ENCODE data around the gene HNRNPL. TPM values are rescaled to one million over a fixed set of nuclear protein-coding genes. Genes with fewer than 3 reads are reported as not detected.
"Not testable (repeated sequence)": the region's sequence is repeated elsewhere in the genome, so short reads cannot be mapped to it uniquely, and the experiment has no call there.

HNRNPL gene
- total and polyA plus RNA-seq, 5 donors: 131 to 206 (median 175) TPM

DNA sequence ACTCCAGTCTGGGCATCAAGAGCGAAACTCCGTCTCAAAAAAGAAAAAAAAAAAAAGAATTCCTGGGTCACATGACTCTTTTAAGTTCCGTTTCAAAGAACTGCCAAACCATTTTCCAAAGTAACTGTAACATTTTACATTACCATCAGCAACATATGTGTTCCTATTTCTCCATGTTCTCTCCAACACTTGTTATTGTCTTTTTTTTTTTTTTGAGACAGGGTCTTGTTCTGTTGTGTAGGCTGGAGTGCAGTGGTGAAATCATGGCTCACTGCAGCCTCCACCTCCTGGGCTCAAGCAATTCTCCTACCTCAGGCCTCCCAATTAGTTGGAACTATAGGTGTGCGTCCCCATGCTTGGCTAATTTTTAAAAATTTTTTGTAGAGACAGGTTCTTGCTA lies 54.2 kb downstream of the HNRNPL start:
- Histone ChIP-seq H3K4me3 (ENCODE audit: low read length) (no peak overlapping the region), H3K27me3 (ENCODE audit: control insufficient read depth, insufficient read depth) (no peaks in the 10 kb centered on the region), H3K9me3 (ENCODE audit: control insufficient read depth, low read length) (no peaks in the 10 kb centered on the region), H3K4me1 (ENCODE audit: control insufficient read depth, insufficient read depth, low read length) (no peaks in the 10 kb centered on the region), H3K27ac (ENCODE audit: low read length) (no peak overlapping the region)
- ATAC-seq: no peak
- no peak for DNase-seq
- intact Hi-C loops (cut with DNase I): no loop called here
- WGBS: 91% methylated on average over 4 of the region's 4 CpGs

DNA sequence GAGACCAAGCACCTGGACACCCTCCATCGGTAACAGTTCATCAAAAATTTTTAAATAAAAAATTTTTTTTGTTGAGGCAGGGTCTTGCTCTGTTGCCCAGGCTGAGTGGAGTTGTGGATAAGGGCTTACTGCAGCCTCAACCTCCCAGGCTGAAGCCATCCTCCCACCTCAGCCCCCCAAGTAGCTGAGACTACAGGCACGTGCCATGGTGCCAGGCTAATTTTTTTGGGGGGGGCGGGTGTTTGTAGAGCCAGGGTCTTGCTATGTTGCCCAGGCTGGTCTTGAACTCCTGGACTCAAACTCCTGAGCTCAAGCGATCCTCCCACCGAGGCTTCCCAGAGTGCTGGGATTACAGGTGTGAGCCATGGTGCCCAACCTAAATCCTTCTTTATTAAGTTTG lies 56.1 kb downstream of the HNRNPL start:
- H3K27me3 ChIP-seq (ENCODE audit: control insufficient read depth, insufficient read depth): no peaks in the 10 kb centered on the region
- H3K4me3 ChIP-seq (ENCODE audit: low read length): no peak overlapping the region
- DNase-seq (no peak), ATAC-seq (no peak)
- intact Hi-C loops (cut with DNase I): no loop called here
- H3K9me3 ChIP-seq (ENCODE audit: control insufficient read depth, low read length): no peaks in the 10 kb centered on the region
- H3K4me1 ChIP-seq (ENCODE audit: control insufficient read depth, insufficient read depth, low read length): no peaks in the 10 kb centered on the region
- no peak overlapping the region for H3K27ac ChIP-seq (ENCODE audit: low read length)
- WGBS: 96% methylated on average over 5 of the region's 5 CpGs

GRCh38 chr19:38793177-38793576 lies 56.6 kb downstream of the HNRNPL start:
- ATAC-seq: no peak
- 71% methylated on average over 8 of the region's 8 CpGs for whole genome bisulfite sequencing
- Histone ChIP-seq H3K27ac (ENCODE audit: low read length) (no peak overlapping the region), H3K27me3 (ENCODE audit: control insufficient read depth, insufficient read depth) (no peaks in the 10 kb centered on the region), H3K4me1 (ENCODE audit: control insufficient read depth, insufficient read depth, low read length) (no peaks in the 10 kb centered on the region), H3K4me3 (ENCODE audit: low read length) (no peak overlapping the region), H3K9me3 (ENCODE audit: control insufficient read depth, low read length) (no peaks in the 10 kb centered on the region)
- DNase-seq: no peak
- intact Hi-C loops (cut with DNase I): no loop called here

DNA sequence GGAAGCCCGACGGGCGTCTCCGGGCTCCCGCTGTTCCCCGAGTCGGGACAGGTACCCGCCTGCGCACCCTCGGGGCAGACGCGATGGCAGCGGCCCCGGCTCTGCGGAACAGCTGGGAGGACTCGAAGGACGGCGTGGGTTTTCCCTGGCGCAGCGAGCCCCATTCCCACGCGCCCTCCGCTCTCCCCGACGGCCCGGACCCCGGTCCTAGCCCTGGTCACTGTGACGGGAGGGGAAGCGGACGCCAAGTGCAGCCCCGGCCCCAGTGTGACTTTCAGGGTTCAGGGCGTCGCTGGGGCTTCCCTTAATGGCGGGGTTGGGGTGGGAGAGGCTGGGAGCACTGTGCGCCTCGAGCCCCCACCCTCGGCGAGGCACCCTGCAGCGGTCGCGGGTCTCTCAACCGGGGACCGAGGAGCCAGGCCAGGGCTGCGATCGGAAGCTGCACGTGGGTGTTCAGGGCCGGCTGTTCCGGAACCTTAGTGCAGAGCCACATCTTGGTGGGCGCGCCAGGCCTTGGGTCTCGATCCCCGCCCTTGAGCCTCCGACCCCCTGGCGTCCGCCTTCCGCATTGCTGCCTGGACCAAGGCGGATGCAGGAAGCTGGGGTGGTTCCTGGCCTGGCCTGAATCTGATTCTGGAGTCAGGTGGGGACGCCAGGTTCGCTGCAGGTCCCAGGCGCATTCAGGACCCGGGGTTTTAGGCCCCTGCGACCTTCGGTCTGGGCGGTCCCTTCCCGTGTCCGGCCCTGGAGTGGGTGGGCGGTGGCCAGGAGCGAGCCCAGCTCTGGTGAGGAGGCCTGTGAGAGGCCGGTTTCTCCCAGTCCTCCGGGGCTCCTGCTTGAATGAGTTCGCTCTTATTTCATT lies 57.3 kb downstream of the HNRNPL start:
- WGBS: 21% methylated on average over 65 of the region's 71 CpGs
- no peak overlapping the region for H3K27ac ChIP-seq (ENCODE audit: low read length)
- H3K27me3 ChIP-seq (ENCODE audit: control insufficient read depth, insufficient read depth): no peaks in the 10 kb centered on the region
- H3K4me1 ChIP-seq (ENCODE audit: control insufficient read depth, insufficient read depth, low read length): no peaks in the 10 kb centered on the region
- no peak overlapping the region for H3K4me3 ChIP-seq (ENCODE audit: low read length)
- ATAC-seq: peak; percentile 55 to 62
- no peaks in the 10 kb centered on the region for H3K9me3 ChIP-seq (ENCODE audit: control insufficient read depth, low read length)
- DNase-seq: peak; percentile 55 to 86 (median 86)
- intact Hi-C loops (cut with DNase I): no loop called here

DNA sequence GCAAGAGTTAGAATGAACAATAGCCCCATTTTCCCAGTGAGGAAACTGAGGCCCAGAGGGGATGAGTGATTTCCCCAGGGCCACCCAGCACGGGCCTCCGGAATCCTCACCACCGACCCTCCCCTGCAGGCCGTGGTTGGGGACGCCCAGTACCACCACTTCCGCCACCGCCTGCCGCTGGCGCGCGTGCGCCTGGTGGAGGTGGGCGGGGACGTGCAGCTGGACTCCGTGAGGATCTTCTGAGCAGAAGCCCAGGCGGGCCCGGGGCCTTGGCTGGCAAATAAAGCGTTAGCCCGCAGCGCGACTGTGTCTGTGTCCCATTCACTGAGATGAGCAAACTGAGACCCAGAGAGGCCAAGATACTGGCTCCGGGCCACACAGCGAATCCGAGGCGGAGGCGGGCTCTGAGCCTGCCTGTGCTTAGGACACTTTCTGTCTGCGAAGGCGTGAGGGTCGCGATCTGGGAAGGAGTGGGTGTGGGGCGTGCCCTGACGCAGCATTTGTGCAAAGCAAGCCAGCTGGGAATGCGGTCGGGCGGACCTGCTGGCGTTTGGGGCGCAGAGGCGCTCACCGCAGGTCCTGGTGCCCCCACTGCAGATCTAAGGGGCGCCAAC lies 58.2 kb downstream of the HNRNPL start:
- no CpG with 5 or more reads among the region's 40 CpGs for WGBS
- intact Hi-C loops (cut with DNase I); H3K9me3 ChIP-seq (ENCODE audit: control insufficient read depth, low read length); DNase-seq; H3K4me1 ChIP-seq (ENCODE audit: control insufficient read depth, insufficient read depth, low read length); H3K27ac ChIP-seq (ENCODE audit: low read length); H3K4me3 ChIP-seq (ENCODE audit: low read length); H3K27me3 ChIP-seq (ENCODE audit: control insufficient read depth, insufficient read depth): not testable (repeated sequence)
- ATAC-seq: peak; percentile 95

DNA sequence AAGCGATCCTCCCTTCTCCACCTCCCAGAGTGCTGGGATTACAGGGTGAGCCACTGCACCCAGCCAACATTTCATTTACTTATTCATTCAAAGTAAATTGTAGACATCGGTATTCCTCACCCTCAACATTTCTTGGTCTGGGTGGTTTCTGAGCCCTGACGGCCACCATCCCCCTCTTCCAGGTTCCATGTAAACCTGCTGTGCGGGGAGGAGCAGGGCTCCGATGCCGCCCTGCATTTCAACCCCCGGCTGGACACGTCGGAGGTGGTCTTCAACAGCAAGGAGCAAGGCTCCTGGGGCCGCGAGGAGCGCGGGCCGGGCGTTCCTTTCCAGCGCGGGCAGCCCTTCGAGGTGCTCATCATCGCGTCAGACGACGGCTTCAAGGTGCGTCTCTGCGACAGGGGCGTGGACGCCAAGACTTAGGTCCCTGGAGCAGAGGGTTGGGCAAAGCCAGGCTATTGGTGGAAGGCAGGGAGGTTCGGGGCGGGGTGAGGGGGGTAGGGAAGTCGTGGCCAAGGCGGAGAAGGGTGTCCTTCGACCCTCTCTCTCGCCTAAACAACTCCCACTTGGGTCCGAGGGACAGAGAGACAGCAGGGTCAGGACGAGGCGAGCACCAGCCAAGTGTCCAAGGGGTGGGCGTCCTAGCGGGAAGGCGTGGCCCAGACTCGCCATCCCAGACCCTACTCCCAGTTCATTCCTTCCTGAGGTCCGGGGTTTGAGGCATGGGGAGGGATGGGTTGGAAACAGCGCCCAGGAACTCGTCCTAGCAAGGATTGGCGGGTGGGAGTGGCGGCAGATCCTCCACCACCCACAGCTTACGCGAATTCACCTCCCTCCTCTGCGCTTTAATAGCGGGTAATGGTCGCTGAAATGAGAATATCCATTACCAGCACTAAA lies 59.0 kb downstream of the HNRNPL start:
- WGBS: 55% methylated on average over 18 of the region's 49 CpGs
- H3K27me3 ChIP-seq (ENCODE audit: control insufficient read depth, insufficient read depth); DNase-seq; H3K4me1 ChIP-seq (ENCODE audit: control insufficient read depth, insufficient read depth, low read length); H3K9me3 ChIP-seq (ENCODE audit: control insufficient read depth, low read length); intact Hi-C loops (cut with DNase I); H3K4me3 ChIP-seq (ENCODE audit: low read length); H3K27ac ChIP-seq (ENCODE audit: low read length): not testable (repeated sequence)
- peak; percentile 3 to 6 for ATAC-seq

DNA sequence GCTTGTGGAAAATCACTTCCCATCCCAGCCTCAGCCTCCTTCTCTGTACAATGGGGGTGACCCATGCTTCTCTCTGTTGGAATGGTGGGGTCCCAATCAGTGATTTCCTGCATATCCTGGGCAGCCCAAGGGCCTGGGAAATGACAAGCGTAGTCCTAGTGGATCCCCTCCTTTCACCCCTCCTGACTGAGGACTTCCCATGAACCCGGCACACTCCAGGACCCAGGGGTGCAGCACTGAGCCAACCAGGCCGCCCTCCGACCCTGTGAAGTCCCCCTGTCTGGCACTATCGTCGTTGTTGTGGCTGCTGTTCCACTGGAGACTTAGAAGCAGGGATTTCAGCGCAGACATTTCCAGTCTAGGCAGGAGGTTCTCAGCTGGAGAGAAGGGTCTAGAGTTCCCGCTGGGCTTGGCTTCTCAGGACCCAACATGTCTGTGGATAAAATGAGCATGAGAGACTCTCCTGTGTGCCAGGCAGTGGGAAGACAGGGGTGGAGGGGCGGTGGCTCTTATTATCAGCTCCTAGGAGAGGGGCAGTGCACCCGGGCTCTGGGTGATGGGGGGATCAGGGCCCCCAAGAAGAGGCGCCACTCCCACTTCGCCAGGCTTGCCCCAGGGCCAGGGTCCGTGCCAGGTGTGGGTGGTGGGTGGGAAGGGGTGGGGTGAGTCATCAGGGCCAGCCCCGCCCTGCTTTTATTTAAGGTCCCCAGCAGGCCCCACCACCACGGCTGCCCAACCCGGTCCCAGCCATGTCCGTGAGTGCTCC lies 61.1 kb downstream of the HNRNPL start, which contains the start of gene LGALS7B:
TSS of gene LGALS7B (plus strand) at position 723 of the 766 bp plus-strand sequence. CDS start at position 750, 27 bp downstream.
- intact Hi-C loops (cut with DNase I): no loop called here
- 67% methylated on average over 13 of the region's 17 CpGs for WGBS

DNA sequence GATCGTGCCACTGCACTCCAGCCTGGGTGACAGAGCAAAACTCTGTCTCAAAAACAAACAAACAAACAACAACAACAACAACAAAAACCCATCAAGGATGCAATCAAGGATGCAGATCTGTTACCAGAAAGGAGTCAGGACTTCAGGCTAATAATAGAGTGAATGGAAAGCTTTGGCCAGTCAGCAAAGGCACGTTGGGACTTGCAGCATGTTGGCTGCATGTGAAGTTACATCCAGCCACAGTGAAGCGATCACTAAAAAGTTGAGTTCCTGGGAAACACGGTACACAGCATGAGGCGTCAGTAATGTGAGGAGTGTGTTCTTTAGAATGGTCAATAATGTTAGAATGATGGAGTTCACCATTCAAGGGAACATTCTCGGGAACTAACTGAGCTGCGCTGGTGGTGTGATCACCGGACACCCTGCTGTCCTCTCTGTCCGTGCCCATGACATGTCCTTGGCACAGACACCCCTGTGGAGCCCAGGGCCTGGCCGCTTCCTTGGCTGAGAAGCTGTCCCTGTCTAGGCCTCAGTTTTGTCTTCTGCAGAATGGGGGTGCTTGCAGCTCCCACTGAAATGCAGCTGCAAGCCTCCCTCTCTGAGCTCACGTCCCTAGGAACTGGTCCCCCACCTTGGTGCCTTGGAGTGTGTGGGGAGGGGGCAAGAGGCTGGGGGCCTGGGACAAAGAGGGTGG lies 63.1 kb downstream of the HNRNPL start:
- Histone ChIP-seq H3K4me3 (ENCODE audit: low read length) (no peak overlapping the region), H3K27ac (ENCODE audit: low read length) (no peak overlapping the region), H3K4me1 (ENCODE audit: control insufficient read depth, insufficient read depth, low read length) (no peaks in the 10 kb centered on the region), H3K9me3 (ENCODE audit: control insufficient read depth, low read length) (no peaks in the 10 kb centered on the region), H3K27me3 (ENCODE audit: control insufficient read depth, insufficient read depth) (no peaks in the 10 kb centered on the region)
- no peak for ATAC-seq
- DNase-seq: no peak
- 72% methylated on average over 11 of the region's 11 CpGs for WGBS
- intact Hi-C loops (cut with DNase I): no loop called here

More for the DNA sequence above, 61.1 kb downstream of the HNRNPL start, which contains the start of gene LGALS7B:
- ATAC-seq (no peak), DNase-seq (no peak)
- no peak within 1 kb of the TSS for H3K27ac ChIP-seq (ENCODE audit: low read length)
- H3K4me1 ChIP-seq (ENCODE audit: control insufficient read depth, insufficient read depth, low read length): no peaks in the 10 kb centered on the region
- H3K27me3 ChIP-seq (ENCODE audit: control insufficient read depth, insufficient read depth): no peaks in the 10 kb centered on the region
- H3K9me3 ChIP-seq (ENCODE audit: control insufficient read depth, low read length): no peaks in the 10 kb centered on the region
- H3K4me3 ChIP-seq (ENCODE audit: low read length): no peak within 1 kb of the TSS

Measured in right cardiac atrium (tissue), 5 donors.